DMS 273 (cell line): ENCODE results near the gene KRT17.
A peak's percentile ranks its signal among the peaks of the same experiment; 100 is the strongest.
"Not testable (repeated sequence)": the region's sequence is repeated elsewhere in the genome, so short reads cannot be mapped to it uniquely, and the experiment has no call there.

ENCODE experiments used
- DNase-seq: peaks from one replicate; lab custom pipeline; 2025; ENCODE audit not compliant: unreplicated experiment; lab: John Stamatoyannopoulos, UW

Gene KRT17

DNA sequence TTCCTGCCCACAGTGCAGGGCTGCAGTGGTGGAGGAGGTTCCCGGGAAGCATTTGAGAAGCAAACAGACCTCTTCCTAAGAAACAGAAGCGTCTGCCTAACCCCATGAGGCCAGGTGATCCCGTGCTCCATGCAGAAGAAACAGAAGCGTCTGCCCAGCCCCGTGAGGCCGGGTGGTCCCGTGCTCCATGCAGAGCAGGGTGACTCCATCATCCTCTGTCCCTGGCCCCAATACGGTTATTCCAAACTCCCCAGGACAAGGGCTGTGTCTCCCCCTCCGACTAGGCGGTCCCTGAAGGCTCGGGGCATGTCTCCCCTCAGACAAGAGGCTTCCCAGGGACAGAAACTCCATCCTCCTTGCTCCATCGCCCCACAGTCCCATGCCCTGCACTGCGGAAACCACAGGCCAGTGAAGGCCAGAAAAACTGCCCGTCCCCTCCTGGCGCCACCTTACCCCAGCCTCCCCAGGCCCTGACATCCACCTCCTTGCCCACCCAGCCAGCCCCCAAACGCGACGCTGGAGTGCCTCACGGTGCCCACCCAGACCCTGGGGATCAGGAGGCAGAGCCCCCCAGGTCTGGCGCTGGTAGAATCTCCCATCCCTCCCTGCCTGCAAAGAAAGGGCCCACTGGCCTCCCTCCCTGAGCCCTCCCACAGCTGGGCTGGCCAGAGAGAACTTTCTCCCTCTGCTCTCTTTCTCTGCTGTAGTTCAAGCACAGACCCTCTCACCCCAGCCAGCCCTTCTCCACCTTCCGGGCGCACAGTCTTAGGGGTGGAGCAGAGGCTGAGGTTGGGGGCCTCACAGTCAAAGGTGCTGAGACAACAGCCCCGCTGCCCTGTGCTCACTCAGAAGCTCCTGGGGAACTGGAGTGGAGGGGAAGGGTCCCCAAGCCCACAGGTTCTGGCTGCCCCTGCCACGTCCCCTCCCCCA, 30.6 kb upstream of the KRT17 start:
- no peak for DNase-seq

DNA sequence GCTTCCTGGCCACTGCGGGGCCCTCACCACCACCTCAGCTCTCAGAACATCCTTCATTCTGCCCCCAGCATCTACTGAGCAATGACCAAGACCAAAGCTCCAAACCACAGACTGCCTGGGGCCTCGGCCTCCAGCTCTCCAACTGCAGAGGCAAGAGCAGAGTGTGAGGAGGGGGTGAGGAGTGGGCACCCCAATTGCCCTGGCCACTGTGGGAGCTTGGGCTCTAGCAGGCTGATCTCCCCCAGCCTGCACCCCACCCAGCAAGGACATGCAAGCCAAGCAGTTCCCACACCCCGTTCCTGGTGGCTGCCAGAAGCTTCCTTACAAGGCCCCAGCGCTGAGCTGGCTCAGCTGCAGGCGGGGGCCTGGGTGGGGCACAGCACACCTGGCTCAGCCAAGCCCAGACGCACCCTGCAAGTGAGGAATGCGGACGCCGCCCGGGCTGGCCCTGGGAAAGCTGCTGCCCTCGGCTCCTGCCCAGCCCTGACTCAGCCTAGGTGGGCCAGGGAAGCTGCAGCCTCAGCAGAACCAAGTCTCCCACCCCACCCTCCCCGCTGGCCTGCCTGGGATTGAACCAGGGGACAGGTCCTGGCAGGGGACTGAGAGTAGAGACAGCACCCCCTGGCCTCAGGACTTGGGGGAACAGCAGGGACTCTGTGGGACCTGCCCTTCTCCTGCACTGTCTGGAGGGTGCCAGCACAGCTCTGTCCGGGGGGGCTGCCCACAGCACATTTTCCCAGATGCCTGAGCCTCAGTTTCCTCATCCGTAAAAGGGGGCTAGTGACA, 29.7 kb upstream of the KRT17 start:
- DNase-seq: peak; percentile 34

DNA sequence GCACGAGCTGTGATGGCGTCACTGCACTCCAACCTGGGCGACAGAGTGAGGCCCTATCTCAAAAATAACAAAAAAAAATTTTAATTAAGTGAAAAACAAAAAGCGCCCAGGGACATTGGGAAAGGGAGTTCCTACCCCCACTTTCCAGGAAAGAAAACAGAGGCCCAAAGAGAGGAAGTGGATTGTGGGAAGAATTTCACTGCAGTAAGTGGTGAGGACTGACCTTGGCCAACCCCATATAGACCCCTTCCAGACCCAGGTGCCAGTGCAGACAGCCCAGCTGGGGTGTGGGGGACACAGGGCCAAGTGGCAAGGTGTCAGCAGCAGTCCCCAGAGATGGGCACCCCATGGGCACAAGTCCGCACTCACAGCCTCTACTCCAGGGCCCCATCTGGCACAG, 29.0 kb upstream of the KRT17 start:
- no peak for DNase-seq

DNA sequence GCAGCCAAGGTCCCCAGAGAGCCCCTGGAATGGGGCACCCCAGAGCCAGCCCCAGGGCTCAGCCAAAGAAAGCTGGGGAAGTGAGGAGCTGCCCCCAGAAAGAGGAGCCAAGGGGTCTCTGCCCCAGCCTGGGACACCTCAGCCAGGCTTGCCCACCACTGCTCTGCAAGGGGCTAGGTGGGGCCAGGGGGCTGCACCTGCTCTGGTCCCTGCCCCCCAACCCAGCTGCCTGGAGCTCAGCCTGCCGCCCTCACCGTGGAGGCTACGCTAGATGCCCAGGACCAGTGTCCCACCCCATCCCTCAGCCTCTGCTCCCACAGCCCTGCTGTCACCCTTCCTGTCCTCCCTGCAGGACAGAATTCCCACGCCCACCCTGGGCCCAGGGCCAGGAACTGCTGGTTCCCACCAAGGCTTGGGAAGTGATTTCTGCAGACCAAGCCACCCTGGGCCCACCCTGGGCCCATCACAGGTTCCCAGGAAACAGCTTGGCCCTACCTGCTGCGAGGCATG, 28.1 kb upstream of the KRT17 start:
- DNase-seq: peak; percentile 30

DNA sequence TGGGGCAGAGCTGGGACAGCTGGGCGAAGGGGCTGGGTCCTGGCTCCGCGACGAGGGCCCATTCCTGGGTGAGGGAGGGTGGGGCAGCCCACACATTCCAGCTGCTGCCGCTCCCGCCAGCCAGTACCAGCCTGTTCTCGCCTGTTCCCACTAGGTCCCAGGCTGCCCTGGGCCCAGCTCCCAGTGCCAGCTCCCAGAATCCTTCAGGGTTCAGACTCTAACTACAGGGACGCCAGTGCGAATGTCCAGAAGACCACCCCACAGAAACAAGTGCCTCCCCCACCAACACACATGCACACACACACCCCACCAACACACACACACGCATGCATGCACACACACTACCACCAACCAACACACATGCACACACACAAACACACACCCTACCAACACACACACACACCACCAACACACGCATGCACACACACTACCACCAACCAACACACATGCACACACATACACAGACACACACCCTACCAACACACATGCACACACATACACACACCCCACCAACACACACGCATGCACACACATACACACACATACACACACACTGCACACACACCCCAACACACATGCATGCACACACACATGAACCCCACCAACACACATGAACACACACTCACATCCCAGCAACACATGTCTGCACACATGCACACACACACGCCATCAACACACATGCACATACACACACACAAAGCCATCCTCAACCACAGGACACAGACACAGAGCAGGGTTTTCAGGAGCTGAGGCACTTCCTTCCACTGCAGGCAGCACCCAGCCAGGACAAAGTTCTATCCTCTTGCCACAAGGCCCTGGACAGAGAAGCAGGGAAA, 27.5 kb upstream of the KRT17 start:
- DNase-seq: peak; percentile 91

DNA sequence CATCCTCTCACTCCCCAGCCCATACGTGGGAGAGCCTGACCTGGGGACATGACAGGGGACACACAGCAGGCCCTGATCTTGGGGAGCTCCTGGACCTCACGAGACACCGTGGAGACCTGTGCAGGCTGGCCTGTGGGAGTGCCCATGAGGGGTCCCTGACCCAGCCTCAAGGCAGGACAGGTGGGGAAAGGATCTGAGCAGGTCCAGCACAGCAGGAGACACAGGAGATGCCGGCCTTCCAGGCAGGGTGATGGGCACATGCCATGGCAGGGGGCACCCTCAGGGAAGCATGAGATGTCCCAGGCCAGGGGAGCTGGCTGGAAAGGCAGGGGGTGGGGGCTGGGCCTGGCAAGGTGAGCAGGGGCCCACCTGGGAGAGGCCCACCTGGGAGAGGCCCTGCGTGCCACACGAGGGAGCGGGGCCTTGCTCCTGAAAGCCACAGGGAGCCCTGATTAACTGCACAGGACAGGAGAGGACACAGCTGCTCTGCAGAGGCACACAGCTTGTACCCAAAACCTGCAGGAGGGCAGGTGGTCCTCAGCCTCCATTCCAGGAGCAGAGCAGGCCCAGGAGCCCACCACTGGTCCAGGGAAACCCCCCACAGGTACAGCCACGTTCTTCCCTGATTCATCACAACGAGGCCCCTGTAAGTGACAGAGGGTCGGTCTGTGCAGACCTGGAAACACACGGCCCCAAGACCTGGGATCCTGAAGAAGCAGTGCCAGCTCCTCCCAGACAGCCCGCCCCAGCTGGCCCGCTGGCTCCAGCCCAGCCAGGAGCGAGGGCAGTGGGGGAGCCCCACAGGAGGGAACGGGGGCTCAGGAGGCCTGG, 26.6 kb upstream of the KRT17 start:
- DNase-seq: no peak

DNA sequence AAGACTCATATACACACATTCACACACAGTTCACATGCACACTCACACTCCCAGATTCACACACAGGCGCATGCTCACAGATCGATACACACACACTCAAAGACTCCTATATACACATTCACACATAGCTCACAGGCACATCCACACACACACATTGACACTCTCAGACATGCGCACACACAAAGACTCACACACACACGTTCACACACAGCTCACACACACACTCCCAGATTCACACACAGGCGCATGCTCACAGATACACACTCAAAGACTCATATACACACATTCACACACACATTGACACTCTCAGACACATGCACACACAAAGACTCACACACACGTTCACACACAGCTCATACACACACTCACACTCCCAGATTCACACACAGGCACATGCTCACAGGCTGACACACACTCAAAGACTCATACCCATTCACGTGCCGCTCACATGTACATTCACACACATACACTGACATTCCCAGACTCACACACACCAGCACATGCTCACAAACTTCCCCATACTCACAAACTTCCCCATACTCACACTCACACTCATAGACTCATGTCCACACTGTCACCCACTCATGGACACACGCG, 25.6 kb upstream of the KRT17 start:
- no peak for DNase-seq

DNA sequence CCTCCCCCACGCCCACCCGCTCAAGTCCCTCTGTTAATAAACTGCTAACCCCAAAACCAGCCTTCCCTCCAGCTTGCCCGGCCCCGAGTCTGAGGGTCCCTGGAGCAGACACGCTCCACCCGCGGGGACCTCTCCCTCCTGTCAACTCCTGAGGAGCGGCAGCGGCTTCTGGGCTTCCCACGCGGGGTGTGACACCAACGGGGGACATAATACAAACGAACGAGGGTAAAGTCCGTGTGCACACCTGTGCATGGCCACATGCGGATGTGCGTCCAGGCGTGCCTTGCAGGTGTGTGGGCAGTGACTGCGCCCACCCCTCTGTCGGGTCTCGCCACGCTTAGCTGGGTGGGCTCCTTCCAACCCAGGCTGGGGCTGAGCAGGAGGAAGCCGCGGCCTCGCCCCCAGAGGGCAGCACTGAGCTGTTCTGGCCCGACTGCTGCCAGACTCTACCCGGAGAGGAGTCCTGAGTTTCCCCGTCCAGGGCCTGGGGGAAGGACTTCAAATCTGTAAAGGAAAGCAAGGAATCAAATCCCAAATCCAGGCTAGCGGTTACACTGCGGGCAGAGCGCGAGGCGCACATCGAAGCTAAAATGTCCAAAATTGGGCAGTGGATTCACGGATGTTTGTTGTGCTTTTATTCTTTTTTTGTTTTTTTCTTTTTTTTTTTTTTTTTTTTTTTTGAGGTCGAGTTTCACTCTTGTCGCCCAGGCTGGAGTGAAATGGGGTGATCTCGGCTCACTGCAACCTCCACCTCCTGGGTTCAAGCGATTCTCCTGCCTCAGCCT, 24.2 kb upstream of the KRT17 start:
- DNase-seq: peak; percentile 93

DNA sequence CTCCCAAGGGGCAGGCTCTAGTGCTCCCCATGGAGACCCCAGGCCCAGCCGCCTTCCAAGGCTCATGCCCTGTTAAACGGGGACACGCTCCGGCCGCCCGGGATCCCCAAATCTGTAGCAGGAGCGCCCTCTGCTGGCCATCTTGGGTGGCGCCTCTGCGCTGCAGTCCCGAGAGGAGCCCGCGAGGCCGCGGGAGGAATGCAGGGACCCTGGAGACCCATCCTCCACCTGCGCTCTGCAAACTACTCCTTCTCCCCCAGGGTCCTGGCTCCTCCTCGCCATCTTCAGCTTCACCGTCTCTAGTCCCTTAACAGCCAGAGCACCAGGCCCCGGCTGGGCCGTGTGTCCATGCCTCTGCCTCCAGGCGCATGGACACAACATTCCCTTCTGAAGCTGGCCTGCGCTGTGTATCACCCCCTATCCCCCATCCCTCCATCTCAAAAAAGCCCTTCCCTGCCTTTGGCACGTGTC, 23.6 kb upstream of the KRT17 start:
- peak; percentile 91 for DNase-seq

DNA sequence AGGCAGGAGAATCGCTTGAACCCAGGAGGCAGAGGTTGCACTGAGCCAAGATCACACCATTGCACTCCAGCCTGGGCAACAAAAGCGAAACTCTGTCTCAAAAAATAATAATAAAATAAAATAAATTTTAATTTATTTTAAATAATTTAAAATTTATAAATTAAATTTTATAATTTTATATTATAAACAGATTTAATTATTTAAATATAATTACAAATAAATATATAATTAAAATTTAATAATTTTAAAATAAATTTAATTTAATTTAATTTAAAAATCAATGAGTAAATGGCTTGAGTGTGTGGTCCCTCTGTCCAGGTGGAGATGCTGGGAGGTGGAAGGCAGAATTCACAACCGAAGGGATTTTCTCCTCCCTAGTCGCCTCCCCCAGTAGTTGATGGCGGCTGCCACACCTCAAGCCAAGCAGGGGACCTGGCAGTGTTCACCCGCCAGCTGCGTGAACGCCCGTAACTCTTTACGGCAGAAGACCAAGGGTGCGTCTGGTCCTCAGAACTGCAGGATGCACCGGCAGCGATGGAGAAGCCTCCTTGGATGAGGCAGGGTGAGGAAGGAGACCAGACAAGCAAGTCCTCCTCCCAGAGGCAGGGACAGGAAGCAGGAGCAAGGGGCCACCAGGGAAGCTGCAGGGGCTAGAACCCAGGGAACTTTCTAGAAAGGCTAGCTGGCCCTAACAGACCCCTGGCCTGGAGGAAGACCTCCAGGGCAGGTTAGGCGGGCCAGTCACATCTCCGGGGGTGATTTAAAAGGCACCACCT, 22.9 kb upstream of the KRT17 start:
- no peak for DNase-seq

DNA sequence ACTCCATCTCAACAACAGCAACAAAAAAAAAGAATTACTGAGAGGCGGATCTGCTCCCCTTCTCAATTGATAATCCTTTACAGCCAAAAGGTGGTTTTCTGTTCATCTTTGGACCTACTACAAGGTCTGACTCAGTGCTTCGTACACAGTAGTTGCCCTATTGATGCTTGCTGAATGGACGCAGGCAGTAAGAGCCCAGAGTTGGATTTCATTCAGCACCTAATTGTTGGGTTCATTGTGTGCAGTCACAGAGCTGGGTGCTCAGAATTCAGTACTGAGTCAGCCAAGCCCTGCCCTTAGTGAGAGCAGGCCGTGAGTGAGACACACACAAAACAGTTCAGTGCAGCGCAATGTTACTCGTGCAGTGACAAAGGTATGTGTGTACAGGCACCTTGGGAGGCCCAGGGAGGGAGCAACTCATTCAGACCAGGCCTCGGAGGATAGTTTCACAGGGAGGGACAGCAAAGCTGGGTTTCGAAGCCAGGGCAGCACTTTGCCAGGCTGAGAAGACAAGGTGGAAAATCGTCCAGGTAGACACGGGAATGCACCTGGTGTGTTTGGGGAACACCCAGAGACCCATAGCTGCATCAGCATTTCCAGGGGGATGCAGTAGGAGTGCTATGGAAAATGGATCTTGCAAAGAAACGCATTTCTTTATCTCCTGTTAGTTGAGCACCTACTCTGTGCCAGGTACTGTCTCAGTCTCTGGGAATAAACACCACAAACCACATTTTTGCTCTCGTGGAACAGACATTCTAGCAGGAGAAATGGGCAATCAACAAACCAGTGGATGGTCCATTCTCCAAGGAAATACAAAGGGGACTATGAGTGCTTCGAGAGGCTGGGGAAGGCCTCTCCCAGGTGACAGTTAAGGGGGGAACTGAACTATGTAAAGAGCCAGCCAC, 18.1 kb upstream of the KRT17 start:
- DNase-seq: no peak

DNA sequence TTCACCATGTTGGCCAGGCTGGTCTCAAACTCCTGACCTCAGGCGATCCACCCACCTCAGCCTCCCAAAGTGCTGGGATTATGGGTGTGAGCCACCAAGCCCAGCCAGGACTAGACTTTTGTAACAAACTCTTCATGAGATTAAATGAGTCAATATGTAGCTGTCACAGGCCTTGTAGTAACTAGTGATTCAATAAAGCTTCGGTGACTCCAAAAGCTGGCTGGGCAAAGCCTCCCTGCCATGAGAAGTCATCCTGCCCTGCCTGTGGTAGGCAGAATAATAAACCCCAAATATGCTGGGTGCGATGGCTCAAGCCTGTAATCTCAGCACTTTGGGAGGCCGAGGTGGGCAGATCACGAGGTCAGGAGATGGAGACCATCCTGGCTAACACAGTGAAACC, 16.2 kb upstream of the KRT17 start:
- not testable (repeated sequence) for DNase-seq

DNA sequence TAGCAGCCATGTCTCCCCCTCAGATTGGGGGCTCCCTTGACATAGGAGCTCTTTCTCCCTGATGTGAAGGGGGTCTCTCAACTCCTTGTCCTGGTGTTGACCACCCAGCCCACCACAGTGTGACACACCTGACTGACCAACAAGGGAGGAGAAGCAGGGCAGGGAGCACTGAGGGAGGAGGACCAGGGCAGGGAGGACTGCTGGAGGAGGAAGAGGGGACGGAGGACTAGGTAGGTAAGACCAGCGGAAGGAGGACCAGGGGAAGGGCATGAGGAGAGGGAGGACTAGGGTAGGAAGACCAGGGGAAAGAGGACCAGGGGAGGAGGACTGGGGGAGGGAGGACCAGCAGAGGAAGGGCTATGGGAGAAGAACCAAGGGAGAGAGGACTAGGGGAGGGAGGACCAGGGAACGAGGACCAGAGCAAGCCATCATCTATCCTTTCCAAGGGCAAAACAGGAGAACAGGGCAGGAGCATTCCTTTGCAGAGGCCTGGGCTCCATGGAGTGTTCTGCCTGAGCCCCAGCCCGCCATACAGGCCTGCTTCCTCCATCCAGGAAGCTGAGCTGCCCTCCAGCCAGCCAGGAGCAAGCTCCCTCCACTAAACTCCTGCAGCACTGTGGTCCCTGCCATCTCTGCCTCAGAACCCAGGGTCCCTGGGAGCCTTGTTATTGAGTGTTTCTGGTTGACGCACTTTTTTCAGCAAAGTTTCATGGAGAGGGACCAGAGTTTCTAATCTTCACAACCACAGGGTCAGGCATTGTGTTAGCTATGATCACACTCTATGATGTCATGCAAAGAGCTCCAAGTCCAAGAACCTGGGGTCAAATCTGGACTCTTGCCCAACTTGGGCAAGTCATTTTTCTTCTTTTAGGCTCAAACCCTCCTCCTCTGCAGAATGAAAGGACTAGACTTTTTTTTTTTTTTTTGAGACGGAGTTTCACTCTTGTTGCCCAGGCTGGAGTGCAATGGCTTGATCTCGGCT, 15.4 kb upstream of the KRT17 start:
- no peak for DNase-seq

DNA sequence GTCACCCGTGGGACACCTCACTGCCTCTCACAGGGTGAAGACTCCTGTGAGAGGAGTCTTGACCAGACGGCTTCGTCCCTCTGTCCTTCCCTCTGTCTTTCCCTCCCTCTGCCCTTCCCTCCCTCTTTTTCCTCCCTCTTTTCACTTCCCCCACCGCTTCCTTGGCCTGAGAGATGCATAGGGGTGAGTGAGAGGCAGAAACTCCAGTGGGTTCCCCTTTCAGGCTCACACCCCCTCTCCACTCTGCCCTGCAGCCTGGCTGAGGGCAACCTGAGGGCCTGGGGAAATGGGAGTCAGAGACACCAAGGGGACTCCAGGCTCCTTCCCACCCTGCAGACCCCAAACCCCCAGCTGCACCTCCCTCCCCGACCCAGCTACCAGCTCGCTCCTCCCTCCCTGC, 14.6 kb upstream of the KRT17 start:
- no peak for DNase-seq

DNA sequence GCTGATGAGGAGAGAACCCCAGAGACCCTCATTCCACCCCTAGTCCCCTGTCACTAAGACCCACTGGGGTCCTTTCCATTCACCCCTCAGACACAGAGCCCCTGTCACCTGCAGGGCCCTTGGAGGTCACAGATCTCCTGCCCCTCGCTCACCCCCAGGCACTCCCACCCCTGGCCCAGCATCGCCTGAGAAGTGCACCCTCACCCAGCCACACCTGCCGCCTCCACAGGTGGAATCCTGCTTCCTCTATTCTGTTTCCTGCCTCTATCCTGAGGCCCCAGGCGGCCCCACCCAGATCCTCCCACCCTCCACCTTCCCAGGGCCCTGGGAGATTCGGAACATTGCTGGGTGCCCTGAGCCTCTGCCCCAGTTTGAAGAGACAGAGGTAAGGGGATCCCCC, 13.8 kb upstream of the KRT17 start:
- no peak for DNase-seq

DNA sequence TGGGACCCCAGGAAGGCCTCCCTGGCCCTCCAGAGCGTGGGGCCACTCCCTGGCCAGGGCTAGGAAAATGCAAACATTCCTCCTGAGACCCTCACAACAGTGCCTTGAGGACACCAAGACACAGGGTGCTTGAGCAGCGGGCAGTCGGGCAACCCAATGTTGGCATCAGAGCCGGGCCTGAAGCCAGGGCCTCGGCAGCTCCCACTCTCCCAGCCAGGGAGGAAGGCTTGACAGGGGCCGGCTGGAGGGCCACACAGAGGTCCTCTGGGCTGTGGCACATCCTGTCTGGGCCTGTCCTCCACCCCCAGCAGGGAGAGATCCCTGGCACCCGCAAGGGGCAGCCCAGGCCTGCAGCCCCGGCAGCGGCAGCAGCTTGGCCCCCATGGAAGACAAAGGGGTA, 12.3 kb upstream of the KRT17 start:
- DNase-seq: no peak
